Measurements from ENCODE around the gene GIGYF2.

DNA sequence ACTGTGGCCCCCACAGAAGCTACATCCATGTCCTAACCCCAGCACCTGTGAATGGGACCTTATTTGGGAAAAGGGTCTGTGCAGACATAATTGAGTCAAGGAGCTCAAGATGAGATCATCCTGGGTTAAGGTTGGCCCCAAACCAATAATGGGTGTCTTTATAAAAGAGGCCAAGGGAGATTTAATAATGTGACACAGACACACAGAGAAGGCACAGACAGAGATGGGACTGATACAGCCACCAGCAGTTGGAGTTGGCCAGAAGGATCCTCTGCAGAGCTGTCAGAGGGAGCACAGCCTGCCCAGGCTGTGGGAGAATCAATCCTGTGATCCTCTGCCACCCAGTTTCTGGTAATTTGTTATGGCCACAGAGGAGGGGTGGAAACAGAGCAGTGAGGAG, 199.0 kb downstream of the GIGYF2 start:
- TF ChIP-seq, protein P1, sequence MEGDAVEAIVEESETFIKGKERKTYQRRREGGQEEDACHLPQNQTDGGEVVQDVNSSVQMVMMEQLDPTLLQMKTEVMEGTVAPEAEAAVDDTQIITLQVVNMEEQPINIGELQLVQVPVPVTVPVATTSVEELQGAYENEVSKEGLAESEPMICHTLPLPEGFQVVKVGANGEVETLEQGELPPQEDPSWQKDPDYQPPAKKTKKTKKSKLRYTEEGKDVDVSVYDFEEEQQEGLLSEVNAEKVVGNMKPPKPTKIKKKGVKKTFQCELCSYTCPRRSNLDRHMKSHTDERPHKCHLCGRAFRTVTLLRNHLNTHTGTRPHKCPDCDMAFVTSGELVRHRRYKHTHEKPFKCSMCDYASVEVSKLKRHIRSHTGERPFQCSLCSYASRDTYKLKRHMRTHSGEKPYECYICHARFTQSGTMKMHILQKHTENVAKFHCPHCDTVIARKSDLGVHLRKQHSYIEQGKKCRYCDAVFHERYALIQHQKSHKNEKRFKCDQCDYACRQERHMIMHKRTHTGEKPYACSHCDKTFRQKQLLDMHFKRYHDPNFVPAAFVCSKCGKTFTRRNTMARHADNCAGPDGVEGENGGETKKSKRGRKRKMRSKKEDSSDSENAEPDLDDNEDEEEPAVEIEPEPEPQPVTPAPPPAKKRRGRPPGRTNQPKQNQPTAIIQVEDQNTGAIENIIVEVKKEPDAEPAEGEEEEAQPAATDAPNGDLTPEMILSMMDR (conservative IDR thresholded peaks at IDR 0.05; ENCODE audit: low read length): no peak
- TF ChIP-seq EZH2phosphoT487 (IDR thresholded peaks at IDR 0.05; ENCODE audit: borderline replicate concordance, low read depth, low read length): no peak
